OCI-LY7 (cell line): ENCODE data around the gene TOP2A. TPM values are rescaled to one million over a fixed set of nuclear protein-coding genes. Genes with fewer than 3 reads are reported as not detected.
A peak's percentile ranks its signal among the peaks of the same experiment; 100 is the strongest.

ENCODE experiments used
- BruUV-seq: library from RNA; stranded (reverse); fragments of 400-500 nt; replicated peaks from 2 replicates; lab custom pipeline; 2021; lab: Mats Ljungman, UMichigan
- CTCF ChIA-PET: fragments of 300-600 bp; sonication (Branson Sonifier 250); formaldehyde crosslinking; loops from one replicate; lab custom pipeline; 2022; ENCODE audit warnings: antibody characterized with exemption; ENCODE audit not compliant: unreplicated experiment; lab: Charles Lee
- POLR2A ChIA-PET: fragments of 300-600 bp; sonication (Branson Sonifier 250); formaldehyde crosslinking; loops from one replicate; lab custom pipeline; 2022; ENCODE audit warnings: antibody characterized with exemption; lab: Charles Lee
- DNase-seq: peaks from one replicate; pipeline ENCODE4 v3.0.0-alpha.2; 2015; ENCODE audit warnings: low spot score
- H2AFZ ChIP-seq: fragments of 200-600 bp; sonication (generic), shearing (Covaris generic); 2 replicates; pipeline ENCODE4 v1.6.1; 2014; ENCODE audit warnings: mild to moderate bottlenecking, antibody characterized with exemption, low read length, moderate library complexity
- H3K27ac ChIP-seq: fragments of 200-600 bp; sonication (generic); 2 replicates; pipeline ENCODE4 v1.5.1; 2014; ENCODE audit warnings: mixed run types, low read depth, mild to moderate bottlenecking, moderate library complexity, low read length, inconsistent platforms; ENCODE audit not compliant: poor library complexity, severe bottlenecking
- H3K36me3 ChIP-seq: fragments of 200-600 bp; sonication (generic); 2 replicates; pipeline ENCODE4 v1.6.1; 2014; ENCODE audit warnings: mild to moderate bottlenecking, antibody characterized with exemption, low read length, moderate library complexity, mixed read lengths; ENCODE audit not compliant: insufficient read depth
- H3K4me1 ChIP-seq: fragments of 200-600 bp; sonication (generic); 2 replicates; pipeline ENCODE4 v1.5.1; 2014; ENCODE audit warnings: mild to moderate bottlenecking, low read length; ENCODE audit not compliant: insufficient read depth, poor library complexity, severe bottlenecking
- H3K4me2 ChIP-seq: fragments of 200-600 bp; sonication (generic); 2 replicates; pipeline ENCODE4 v1.6.1; 2014; ENCODE audit warnings: mild to moderate bottlenecking, low read length
- H3K4me3 ChIP-seq: fragments of 200-600 bp; sonication (generic); 2 replicates; pipeline ENCODE4 v1.5.1; 2014; ENCODE audit warnings: mild to moderate bottlenecking, low read depth, low read length; ENCODE audit not compliant: poor library complexity, severe bottlenecking
- H3K79me2 ChIP-seq: fragments of 200-600 bp; sonication (generic); 2 replicates; pipeline ENCODE4 v1.6.1; 2016; ENCODE audit warnings: low read depth, mild to moderate bottlenecking, low read length, moderate library complexity, mixed read lengths; ENCODE audit not compliant: insufficient read depth
- H3K9me2 ChIP-seq: fragments of 200-600 bp; sonication (generic); 2 replicates; pipeline ENCODE4 v1.6.1; 2016; ENCODE audit warnings: mild to moderate bottlenecking, low read length, mixed read lengths; ENCODE audit not compliant: insufficient read depth
- H3K9me3 ChIP-seq: fragments of 200-600 bp; sonication (generic); 2 replicates; pipeline ENCODE4 v1.6.1; 2014; ENCODE audit warnings: mild to moderate bottlenecking, mixed run types, low read length, mixed read lengths
- H4K20me1 ChIP-seq: fragments of 200-600 bp; sonication (generic); 2 replicates; pipeline ENCODE4 v1.6.1; 2014; ENCODE audit warnings: mild to moderate bottlenecking, antibody characterized with exemption, low read length, moderate library complexity, mixed read lengths; ENCODE audit not compliant: insufficient read depth
- CTCF ChIP-seq: fragments of 200-600 bp; sonication (generic); conservative IDR thresholded peaks from 2 replicates; pipeline ENCODE4 v1.5.1; 2014; ENCODE audit warnings: mild to moderate bottlenecking, antibody characterized with exemption, low read length, moderate library complexity, mixed read lengths
- EZH2phosphoT487 ChIP-seq: fragments of 200-600 bp; sonication (generic); IDR thresholded peaks from 2 replicates; pipeline ENCODE4 v1.6.1; 2018; ENCODE audit warnings: low read depth, borderline replicate concordance, mild to moderate bottlenecking, mixed run types, antibody characterized with exemption, low read length, moderate library complexity, mixed read lengths
- intact Hi-C: fragments of 100-400 bp; cut with micrococcal nuclease; formaldehyde crosslinking; loops from one replicate; pipeline ENCODE4 v1.10.0; 2022; ENCODE audit not compliant: unreplicated experiment
- total RNA-seq, 2 experiments: library from RNA; depleted of rRNA in 1 of 2; stranded (reverse); fragments of >200 nt in 1 of 2; shearing (Covaris generic) in 1 of 2; gene quantifications; 2 replicates each; pipeline ENCODE4 v1.2.3, GENCODE V29; 2014 to 2022

TOP2A gene
- total RNA-seq, 2 experiments from 2014 or later: 293 to 340 TPM

- POLR2A ChIA-PET: no interaction called here
- no peaks in the 10 kb centered on the region for H3K36me3 ChIP-seq
- no peaks in the 10 kb centered on the region for H4K20me1 ChIP-seq
- H3K4me1 ChIP-seq: peaks cover 18% of the 10 kb centered on the region
- no peak overlapping the region for H3K27ac ChIP-seq
- CTCF ChIA-PET: no interaction called here
- H3K4me3 ChIP-seq: no peak overlapping the region
- H3K9me2 ChIP-seq: no peaks in the 10 kb centered on the region
- H3K4me2 ChIP-seq: no peak overlapping the region
- H2AFZ ChIP-seq: no peak overlapping the region
- TF ChIP-seq EZH2phosphoT487 (no peak), CTCF (no peak)
- no peaks in the 10 kb centered on the region for H3K79me2 ChIP-seq
- intact Hi-C loops: no loop called here
- BruUV-seq: no TSS peak
- H3K9me3 ChIP-seq: no peaks in the 10 kb centered on the region
- DNase-seq: no peak
Measured at GRCh38 chr17:40349477-40349894, 68.2 kb downstream of the TOP2A start.

DNA sequence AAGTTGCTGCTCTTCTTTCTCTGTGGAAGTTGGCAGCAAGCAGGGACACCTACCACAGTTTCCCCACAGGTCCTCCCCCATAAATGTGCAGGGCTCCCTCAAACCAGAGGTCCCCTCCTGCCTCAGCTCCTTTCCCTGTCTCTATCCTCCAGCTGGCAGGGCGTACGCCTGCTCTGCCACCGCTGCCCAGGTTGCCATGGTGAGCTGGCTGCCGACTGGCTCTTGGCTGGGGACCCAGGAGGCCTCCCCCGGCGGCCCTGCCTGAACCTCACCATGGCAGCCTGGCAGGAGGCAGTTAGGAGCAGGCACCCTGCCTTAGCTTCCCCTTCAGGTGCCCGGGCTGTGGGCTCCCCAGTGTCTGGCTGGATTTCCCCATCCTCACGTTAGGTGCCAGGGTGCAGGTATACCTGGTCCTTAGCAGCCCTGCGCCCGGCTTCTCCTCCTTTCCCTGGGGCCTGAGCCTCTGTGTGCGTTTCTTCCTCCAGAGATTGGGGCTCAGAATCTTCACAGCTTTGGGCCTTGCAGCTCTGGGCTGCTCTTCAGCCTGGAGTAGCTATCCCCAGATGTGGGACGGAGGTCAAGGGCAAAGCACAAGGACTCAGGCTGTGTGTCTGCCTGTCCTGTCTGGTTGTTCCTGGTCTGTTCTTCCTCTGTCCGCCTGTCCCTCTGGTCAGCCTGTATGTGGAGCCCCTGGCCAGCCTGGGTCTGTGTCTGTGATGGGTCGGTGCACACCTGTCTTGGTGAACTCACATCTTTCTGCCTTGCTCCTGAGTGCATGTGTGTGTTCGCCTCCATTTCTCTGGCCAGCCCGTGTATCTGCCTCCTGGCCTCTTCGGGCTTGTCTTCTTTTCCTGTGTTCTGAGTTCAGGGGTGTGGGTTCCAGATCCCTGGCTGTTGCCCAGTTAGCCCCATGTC, 68.9 kb downstream of the TOP2A start:
- no peak overlapping the region for H3K4me3 ChIP-seq
- no peak for TF ChIP-seq EZH2phosphoT487
- TF ChIP-seq CTCF: no peak
- no peaks in the 10 kb centered on the region for H4K20me1 ChIP-seq
- H3K4me2 ChIP-seq: no peak overlapping the region
- H3K9me2 ChIP-seq: no peaks in the 10 kb centered on the region
- POLR2A ChIA-PET: no interaction called here
- no peak overlapping the region for H3K27ac ChIP-seq
- intact Hi-C loops: no loop called here
- BruUV-seq: no TSS peak
- H3K36me3 ChIP-seq: no peaks in the 10 kb centered on the region
- CTCF ChIA-PET: no interaction called here
- no peaks in the 10 kb centered on the region for H3K79me2 ChIP-seq
- H3K9me3 ChIP-seq: no peaks in the 10 kb centered on the region
- peaks cover 20% of the 10 kb centered on the region for H3K4me1 ChIP-seq
- DNase-seq: no peak
- no peak overlapping the region for H2AFZ ChIP-seq

- no peaks in the 10 kb centered on the region for H3K9me2 ChIP-seq
- peak overlapping the region; percentile 26 for H3K27ac ChIP-seq
- BruUV-seq: no TSS peak
- peak overlapping the region; percentile 60 for H3K4me2 ChIP-seq
- H4K20me1 ChIP-seq: no peaks in the 10 kb centered on the region
- H3K79me2 ChIP-seq: no peaks in the 10 kb centered on the region
- CTCF ChIA-PET: no interaction called here
- no peak for TF ChIP-seq CTCF
- TF ChIP-seq EZH2phosphoT487: no peak
- H3K9me3 ChIP-seq: no peaks in the 10 kb centered on the region
- H3K36me3 ChIP-seq: no peaks in the 10 kb centered on the region
- DNase-seq: no peak
- POLR2A ChIA-PET: no interaction called here
- peaks cover 27% of the 10 kb centered on the region for H3K4me1 ChIP-seq
- H2AFZ ChIP-seq: no peak overlapping the region
- no peak overlapping the region for H3K4me3 ChIP-seq
- intact Hi-C loops: no loop called here
Measured at GRCh38 chr17:40348136-40348504, 69.6 kb downstream of the TOP2A start.
